ENCODE measurements around the gene ARMC10.
"Not testable (repeated sequence)": the region's sequence is repeated elsewhere in the genome, so short reads cannot be mapped to it uniquely, and the experiment has no call there.

The ARMC10 gene

DNA sequence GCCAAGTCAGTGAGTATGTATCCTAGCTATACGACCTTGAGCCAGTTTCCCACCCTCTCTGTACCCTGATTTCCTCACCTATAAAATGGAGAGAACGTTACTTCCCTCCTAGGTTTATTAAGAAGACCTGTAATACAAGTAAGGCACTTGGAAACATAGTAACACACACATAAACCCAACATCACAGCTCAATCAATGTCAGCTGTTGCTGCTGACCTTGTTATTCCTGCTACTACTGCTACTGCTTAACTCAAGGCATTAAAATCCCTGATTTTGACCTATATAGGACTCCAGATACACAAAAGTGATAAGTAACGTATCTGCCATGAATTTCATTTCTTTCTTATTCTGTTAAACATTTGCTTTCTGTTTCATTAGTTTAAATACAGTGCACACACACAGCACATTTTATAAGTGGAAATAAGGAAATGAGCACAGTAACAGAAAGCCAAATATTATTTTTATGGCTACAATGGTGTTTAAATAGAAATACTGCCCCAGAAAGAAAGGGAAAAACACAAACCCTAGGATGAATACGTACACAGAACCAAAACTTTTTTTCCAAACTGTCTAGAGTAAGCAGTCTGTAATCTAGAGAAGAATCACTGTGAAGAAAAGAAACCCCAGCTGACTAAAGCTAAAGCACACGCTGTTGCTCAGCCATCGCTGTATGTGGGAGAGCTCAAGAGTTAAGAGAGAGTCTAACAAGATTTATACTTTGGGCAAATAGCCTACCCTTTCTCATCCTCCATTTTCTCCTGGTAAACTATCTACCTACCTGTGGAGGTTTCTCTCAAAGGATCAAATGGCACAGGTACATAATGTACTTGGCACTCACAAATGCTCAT lies 55.0 kb downstream of the ARMC10 start:
- DNase-seq = no peak

DNA sequence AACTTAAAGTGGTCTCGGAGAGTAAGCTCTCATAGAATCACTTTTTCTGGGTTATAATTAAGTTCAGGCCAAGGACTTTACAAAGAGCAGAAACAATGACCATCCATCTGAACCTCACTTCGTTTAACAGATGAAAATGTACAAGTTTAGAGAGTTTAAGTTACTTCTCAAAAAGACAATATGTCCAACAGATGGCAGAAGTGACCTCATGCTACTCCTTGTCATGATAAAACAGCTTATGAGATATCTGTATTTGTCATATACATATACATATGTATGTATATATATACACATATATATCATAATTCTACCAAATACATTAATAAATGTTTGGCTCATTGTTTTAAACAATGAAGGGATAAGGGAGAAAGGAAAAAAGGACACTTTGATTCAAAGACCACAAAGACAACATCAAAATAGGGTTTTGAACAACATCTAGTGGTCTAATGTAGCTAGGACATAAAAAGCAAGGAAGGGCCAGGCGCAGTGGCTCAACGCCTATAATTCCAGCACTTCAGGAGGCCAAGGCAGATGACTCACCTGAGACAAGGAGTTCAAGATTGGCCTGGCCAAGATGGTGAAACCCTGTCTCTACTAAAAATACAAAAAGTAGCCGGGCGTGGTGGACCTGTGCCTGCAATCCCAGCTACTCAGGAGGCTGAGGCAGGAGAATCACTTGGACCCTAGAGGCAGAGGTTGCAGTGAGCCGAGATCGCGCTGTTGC lies 56.1 kb downstream of the ARMC10 start:
- no peak for DNase-seq

DNA sequence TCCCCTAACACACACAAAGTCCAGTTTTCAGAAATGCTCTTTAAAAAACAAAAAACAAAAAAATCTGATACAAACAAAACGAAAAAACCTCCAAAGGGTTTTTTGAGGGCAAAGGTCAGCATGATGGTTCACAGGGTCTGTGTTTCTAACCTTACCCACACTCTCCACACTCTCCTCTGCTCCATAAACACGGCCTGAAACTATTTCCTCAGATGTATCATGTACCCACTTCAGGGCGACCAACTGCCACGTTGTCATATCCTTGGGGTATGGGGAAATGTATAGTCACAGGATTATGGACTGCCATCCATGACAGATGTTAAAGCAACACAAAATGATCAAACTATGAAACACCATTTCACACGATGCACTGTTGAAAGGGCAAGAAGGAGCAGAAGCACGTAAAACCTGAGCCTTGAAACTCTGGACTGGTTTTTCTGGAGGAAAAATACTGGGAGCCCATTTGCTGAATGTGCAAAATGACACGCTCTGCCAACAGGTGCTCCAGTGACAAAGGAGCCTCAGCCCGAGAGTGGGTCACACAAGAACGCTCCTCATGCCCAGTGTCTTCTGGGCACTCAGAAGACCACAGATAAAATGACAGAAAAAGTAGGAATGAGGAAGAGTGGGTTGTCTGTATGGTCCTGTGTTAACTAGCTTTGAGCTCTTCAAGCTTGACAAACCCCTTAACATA lies 58.2 kb downstream of the ARMC10 start:
- no peak for DNase-seq

DNA sequence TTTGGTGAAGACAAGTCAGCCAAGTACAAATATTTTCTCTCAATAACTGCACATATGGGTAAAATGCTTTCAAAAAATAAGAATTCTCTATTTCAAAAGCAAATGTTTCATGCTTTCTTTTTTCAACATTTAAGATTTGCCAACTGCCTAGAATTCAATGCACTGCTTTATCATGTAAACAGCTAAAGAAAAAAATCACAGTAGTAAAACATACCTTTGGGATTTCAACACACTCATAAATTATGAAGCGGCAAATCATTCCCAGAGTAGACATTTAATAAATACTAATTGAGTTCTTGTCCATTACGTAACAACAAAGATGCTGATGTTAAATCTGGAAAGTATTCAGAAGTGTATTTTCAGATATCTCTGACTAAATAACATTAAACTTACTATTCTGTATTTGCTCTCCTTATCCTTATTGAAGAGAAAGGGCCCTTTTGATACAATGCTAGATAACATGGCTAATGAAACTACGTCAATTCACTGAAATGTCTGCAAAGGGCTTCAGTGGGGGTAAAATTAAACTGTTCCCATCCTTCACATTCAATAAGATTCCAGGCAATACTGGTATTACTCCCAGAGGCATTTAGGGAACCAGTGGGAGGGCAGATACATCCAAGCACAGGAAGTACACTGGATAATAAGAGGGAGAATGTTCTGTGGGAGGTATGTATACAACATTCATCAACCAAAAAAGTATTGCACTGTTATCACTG lies 60.1 kb downstream of the ARMC10 start:
- DNase-seq = no peak

DNA sequence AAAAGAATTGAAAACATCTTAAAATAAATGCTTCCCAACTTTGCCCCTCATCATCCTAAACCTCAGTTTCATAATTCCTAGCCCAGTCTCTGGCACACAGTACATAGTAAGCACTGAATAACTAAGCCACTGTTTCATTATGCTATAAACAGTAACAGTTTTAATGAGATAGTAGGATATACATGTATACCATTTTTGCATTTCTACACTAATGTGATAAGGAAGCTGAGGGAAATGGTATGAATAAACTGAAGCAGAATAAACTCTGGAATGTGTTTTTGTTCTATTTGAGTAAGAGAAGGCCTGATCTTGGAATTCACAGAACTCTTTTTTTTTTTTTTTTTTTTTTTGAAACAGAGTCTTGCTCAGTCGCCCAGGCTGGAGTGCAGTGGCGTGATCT lies 65.1 kb downstream of the ARMC10 start:
- no peak for DNase-seq

DNA sequence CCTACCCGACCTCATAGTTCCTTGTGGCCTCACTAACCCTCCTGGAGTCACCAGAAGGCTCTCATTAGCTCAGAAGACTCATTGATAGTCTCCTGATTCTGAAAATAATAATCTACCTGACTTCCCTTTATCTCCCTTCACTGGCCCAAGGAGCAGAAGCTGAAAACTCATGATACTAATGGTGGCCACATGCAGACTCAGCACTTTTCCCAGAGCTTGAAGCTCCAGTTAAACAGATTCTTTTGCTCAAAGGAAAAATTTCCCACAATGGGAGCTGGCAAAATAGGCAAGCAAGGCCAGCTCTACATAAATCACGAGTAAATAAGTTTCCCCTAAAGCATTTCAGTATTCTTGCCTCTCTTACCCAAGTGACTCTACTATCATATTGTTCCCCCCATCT lies 65.7 kb downstream of the ARMC10 start:
- DNase-seq = no peak

GRCh38 chr7:103141753-103142404 lies 66.9 kb downstream of the ARMC10 start:
- DNase-seq = no peak

DNA sequence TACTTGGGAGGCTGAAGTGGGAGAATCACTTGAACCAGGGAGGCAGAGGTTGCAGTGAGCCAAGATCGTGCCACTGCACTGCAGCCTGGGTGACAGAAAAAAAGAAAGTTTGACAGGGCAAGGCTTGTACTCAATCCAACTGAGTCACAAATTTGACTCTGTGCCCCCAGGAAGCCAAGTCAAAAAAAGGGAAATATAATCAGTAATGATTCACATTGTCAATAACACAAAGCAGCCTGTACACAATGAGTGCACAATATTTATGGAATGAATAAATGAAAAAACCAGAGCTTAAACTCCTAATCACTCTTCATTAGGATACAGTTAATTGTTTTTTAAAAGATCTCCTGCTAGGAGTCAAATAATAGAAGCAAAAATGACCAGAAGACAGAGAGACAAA lies 67.6 kb downstream of the ARMC10 start:
- DNase-seq = no peak

DNA sequence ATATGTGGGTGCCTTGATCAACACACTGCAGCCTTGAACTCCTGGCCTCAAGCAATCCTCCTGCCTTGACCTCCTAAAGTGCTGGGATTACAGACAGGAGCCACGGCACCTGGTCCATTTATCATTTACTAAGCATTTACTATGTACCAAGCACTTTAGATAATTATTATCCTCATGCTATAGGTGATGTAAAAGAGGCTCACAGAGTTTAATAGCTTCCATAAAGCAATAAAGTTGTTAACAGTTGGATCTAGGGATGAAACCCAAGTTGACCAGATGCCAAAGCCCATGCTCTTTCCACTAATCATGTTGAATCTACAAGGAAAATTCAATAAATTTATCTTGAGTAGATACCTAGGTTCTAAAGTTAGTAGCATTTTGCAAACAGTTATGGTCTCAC lies 68.9 kb downstream of the ARMC10 start:
- no peak for DNase-seq

DNA sequence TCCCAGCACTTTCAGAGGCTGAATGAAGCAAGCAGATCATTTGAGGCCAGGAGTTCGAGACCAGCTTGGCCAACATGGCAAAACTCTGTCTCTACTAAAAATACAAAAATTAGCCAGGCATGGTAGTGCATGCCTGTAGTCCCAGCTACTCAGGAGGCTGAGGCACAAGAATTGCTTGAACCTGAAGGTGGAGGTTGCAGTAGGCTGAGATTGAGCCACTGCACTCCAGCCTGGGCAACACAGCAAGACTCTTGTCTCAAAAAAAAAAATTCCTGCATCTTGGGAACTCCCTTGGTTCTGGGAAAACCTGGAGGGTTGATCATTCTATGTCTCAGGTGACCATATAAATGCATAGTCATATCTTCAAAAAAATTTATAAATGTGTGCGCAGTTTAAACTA lies 69.8 kb downstream of the ARMC10 start:
- DNase-seq = not testable (repeated sequence)

GRCh38 chr7:103148131-103148993 lies 73.4 kb downstream of the ARMC10 start:
- DNase-seq = no peak
